Erythroblast (primary cell): ENCODE data around the gene UBE2K.
"Not testable (repeated sequence)": the region's sequence is repeated elsewhere in the genome, so short reads cannot be mapped to it uniquely, and the experiment has no call there.

ENCODE experiments used
- DNase-seq, 2 experiments: peaks; one replicate each; lab custom pipeline; 2025; lab: John Stamatoyannopoulos, UW
- GATA1 ChIP-seq: IDR thresholded peaks from 2 replicates; pipeline ENCODE4 v1.6.1; 2011; ENCODE audit warnings: low read depth, mild to moderate bottlenecking, control low read depth, low read length, moderate library complexity
- POLR2A ChIP-seq: IDR thresholded peaks from 2 replicates; pipeline ENCODE4 v1.6.1; 2011; ENCODE audit warnings: mild to moderate bottlenecking, low read length

The UBE2K gene

GRCh38 chr4:39697740-39698423, at the start of gene UBE2K:
Gene UBE2K, plus strand, starts transcription at chr4:39698136. Its CDS starts 192 bp downstream, at chr4:39698328.
- TF ChIP-seq POLR2A (peak; percentile 88), GATA1 (no peak)
- peak; percentile 91 to 95 for DNase-seq

GRCh38 chr4:39648213-39648612, 49.7 kb upstream of the UBE2K start:
- no peak for DNase-seq
- TF ChIP-seq POLR2A = no peak
- TF ChIP-seq GATA1 = no peak

GRCh38 chr4:39648827-39649558, 48.9 kb upstream of the UBE2K start:
- no peak for DNase-seq
- TF ChIP-seq POLR2A = no peak
- TF ChIP-seq GATA1 = no peak

- TF ChIP-seq GATA1 (no peak), POLR2A (no peak)
- no peak for DNase-seq
These were observed 48.2 kb upstream of the UBE2K start for GRCh38 chr4:39649639-39650265.

- not testable (repeated sequence) for DNase-seq
These were observed 46.4 kb upstream of the UBE2K start for GRCh38 chr4:39651586-39651985.

- TF ChIP-seq GATA1 = no peak
- TF ChIP-seq POLR2A = no peak
- DNase-seq = no peak
These were observed 42.7 kb upstream of the UBE2K start for GRCh38 chr4:39655211-39655610.

- TF ChIP-seq POLR2A (no peak), GATA1 (no peak)
These were observed 42.1 kb upstream of the UBE2K start for GRCh38 chr4:39655876-39656275.

GRCh38 chr4:39656638-39657037, 41.3 kb upstream of the UBE2K start:
- not testable (repeated sequence) for DNase-seq

More at GRCh38 chr4:39655876-39656275, 42.1 kb upstream of the UBE2K start:
- DNase-seq = no peak

GRCh38 chr4:39657465-39657864, 40.5 kb upstream of the UBE2K start:
- TF ChIP-seq GATA1 (no peak), POLR2A (no peak)
- no peak for DNase-seq

GRCh38 chr4:39658756-39659155, 39.2 kb upstream of the UBE2K start:
- TF ChIP-seq GATA1 = no peak
- TF ChIP-seq POLR2A = no peak
- no peak for DNase-seq

GRCh38 chr4:39660045-39660444, 37.9 kb upstream of the UBE2K start:
- no peak for TF ChIP-seq GATA1
- TF ChIP-seq POLR2A = no peak

GRCh38 chr4:39660757-39661156, 37.2 kb upstream of the UBE2K start:
- no peak for DNase-seq

More at GRCh38 chr4:39660045-39660444, 37.9 kb upstream of the UBE2K start:
- no peak for DNase-seq

GRCh38 chr4:39662683-39663082, 35.3 kb upstream of the UBE2K start:
- no peak for TF ChIP-seq GATA1
- TF ChIP-seq POLR2A = no peak
- DNase-seq = no peak

More at GRCh38 chr4:39660757-39661156, 37.2 kb upstream of the UBE2K start:
- TF ChIP-seq POLR2A = no peak
- no peak for TF ChIP-seq GATA1
